Measurements from ENCODE around the gene GBX2. TPM values are rescaled to one million over a fixed set of nuclear protein-coding genes. Genes with fewer than 3 reads are reported as not detected.

The GBX2 gene
- total and polyA plus RNA-seq, 2 of the 13 experiments (the other 11 are each of a cell fraction or from before 2014, with no cell fraction given) = not detected

GRCh38 chr2:236209535-236209934, 41.3 kb upstream of the GBX2 start:
- no TSS peak for BruUV-seq (replicated peaks)
- no peak overlapping the region for H3K4me2 ChIP-seq (ENCODE audit: low read depth, low read length)
- WGBS (ENCODE audit: low lambda C conversion rate) = 20% methylated on average over 6 of the region's 6 CpGs
- no peaks in the 10 kb centered on the region for H3K9me3 ChIP-seq (ENCODE audit: low read length)
- peaks cover 0 to 72% of the 10 kb centered on the region in 2 experiments; a peak in 3 of 5 replicates for H3K27me3 ChIP-seq (ENCODE audit: control insufficient read depth in 1 of 2, insufficient read depth in 2 of 2, low read length in 2 of 2)
- no peak overlapping the region for H2AFZ ChIP-seq (ENCODE audit: low read length)
- ATAC-seq = 0 out of 3 replicates have a peak, but pooled peaks have one; percentile 25
- in situ Hi-C loops (cut with HindIII; ENCODE audit: extremely low pct_ligation_motif_present, low pct_unique_long_range_greater_than_20kb) (no loop called here), intact Hi-C loops (cut with micrococcal nuclease; ENCODE audit: unreplicated experiment) (no loop called here)
- ChIA-PET CTCF (ENCODE audit: low intra/inter-chr PET ratio, low total read pairs) (no interaction called here), POLR2A (no interaction called here)
- no peak for FAIRE-seq
- H3K4me3 ChIP-seq (replicated peaks in 1 of 3; ENCODE audit: insufficient read depth in 1 of 3, low read depth in 2 of 3, low read length in 3 of 3) = no peak overlapping the region
- no peaks in the 10 kb centered on the region for H3K4me1 ChIP-seq (ENCODE audit: insufficient read depth, low read length)
- no peaks in the 10 kb centered on the region for H3K79me2 ChIP-seq (ENCODE audit: insufficient read depth, low read length)
- no peaks in the 10 kb centered on the region for H3K36me3 ChIP-seq (replicated peaks in 1 of 2; ENCODE audit: control insufficient read depth in 1 of 2, insufficient read depth in 2 of 2, low read length in 2 of 2)
- H4K20me1 ChIP-seq (ENCODE audit: insufficient read depth, low read length) = no peaks in the 10 kb centered on the region
- DNase-seq (ENCODE audit: low spot score) = no peak
- no peak overlapping the region for H3K9ac ChIP-seq (ENCODE audit: insufficient read depth, low read depth, low read length)
- no peak for TF ChIP-seq FOXO1 (CRISPR knock-in tag; IDR thresholded peaks at IDR 0.05)
- peak; percentile 97 for TF ChIP-seq ATF7 (IDR thresholded peaks at IDR 0.05)
- TF ChIP-seq ATF7 (CRISPR knock-in tag; IDR thresholded peaks at IDR 0.05) = no peak
- peak; percentile 49; the same call in 1 of the 2 replicates for TF ChIP-seq CREB1 (IDR thresholded peaks at IDR 0.05)
- TF ChIP-seq CREB1 (CRISPR knock-in tag; IDR thresholded peaks at IDR 0.05) = no peak
- H3K27ac ChIP-seq (ENCODE audit: extremely low read length, insufficient read depth, low read length) = no peak overlapping the region

GRCh38 chr2:236208019-236208926, 40.1 kb upstream of the GBX2 start:
- H3K4me1 ChIP-seq (ENCODE audit: insufficient read depth, low read length) = no peaks in the 10 kb centered on the region
- no TSS peak for BruUV-seq (replicated peaks)
- in situ Hi-C loops (cut with HindIII; ENCODE audit: extremely low pct_ligation_motif_present, low pct_unique_long_range_greater_than_20kb) = no loop called here
- no peak overlapping the region for H3K9ac ChIP-seq (ENCODE audit: insufficient read depth, low read depth, low read length)
- H3K79me2 ChIP-seq (ENCODE audit: insufficient read depth, low read length) = no peaks in the 10 kb centered on the region
- no peak overlapping the region for H3K4me3 ChIP-seq (replicated peaks in 1 of 3; ENCODE audit: insufficient read depth in 1 of 3, low read depth in 2 of 3, low read length in 3 of 3)
- no peak for DNase-seq (ENCODE audit: low spot score)
- ChIA-PET POLR2A (no interaction called here), CTCF (ENCODE audit: low intra/inter-chr PET ratio, low total read pairs) (no interaction called here)
- ATAC-seq = no peak
- TF ChIP-seq MEIS1 (CRISPR knock-in tag; IDR thresholded peaks at IDR 0.05; ENCODE audit: borderline replicate concordance) = no peak
- TF ChIP-seq MYC (CRISPR knock-in tag; IDR thresholded peaks at IDR 0.05; ENCODE audit: borderline replicate concordance) = no peak
- TF ChIP-seq ZNF549 (CRISPR knock-in tag; IDR thresholded peaks at IDR 0.05) = no peak
- H3K27ac ChIP-seq (ENCODE audit: extremely low read length, insufficient read depth, low read length) = no peak overlapping the region
- 36% methylated on average over 28 of the region's 28 CpGs for WGBS (ENCODE audit: low lambda C conversion rate)
- intact Hi-C loops (cut with micrococcal nuclease; ENCODE audit: unreplicated experiment) = no loop called here
- no peaks in the 10 kb centered on the region for H3K9me3 ChIP-seq (ENCODE audit: low read length)
- H2AFZ ChIP-seq (ENCODE audit: low read length) = no peak overlapping the region
- no peaks in the 10 kb centered on the region for H4K20me1 ChIP-seq (ENCODE audit: insufficient read depth, low read length)
- H3K36me3 ChIP-seq (replicated peaks in 1 of 2; ENCODE audit: control insufficient read depth in 1 of 2, insufficient read depth in 2 of 2, low read length in 2 of 2) = no peaks in the 10 kb centered on the region
- H3K4me2 ChIP-seq (ENCODE audit: low read depth, low read length) = no peak overlapping the region
- FAIRE-seq = no peak
- H3K27me3 ChIP-seq (ENCODE audit: control insufficient read depth in 1 of 2, insufficient read depth in 2 of 2, low read length in 2 of 2) = peaks cover 0 to 74% of the 10 kb centered on the region in 2 experiments; a peak in 3 of 5 replicates
